ENCODE data around the gene CTTNBP2NL.

CTTNBP2NL gene

GRCh38 chr1:112465122-112465521 lies 69.1 kb downstream of the CTTNBP2NL start:
- TF ChIP-seq CTCF (IDR thresholded peaks at IDR 0.05), result no peak

- TF ChIP-seq CTCF (IDR thresholded peaks at IDR 0.05), result peak; percentile 80
These were observed 70.2 kb downstream of the CTTNBP2NL start for GRCh38 chr1:112466078-112466660.

- no peak for TF ChIP-seq CTCF (IDR thresholded peaks at IDR 0.05)
These were observed 75.0 kb downstream of the CTTNBP2NL start for GRCh38 chr1:112470966-112471365.

- no peak for TF ChIP-seq CTCF (IDR thresholded peaks at IDR 0.05)
These were observed 76.1 kb downstream of the CTTNBP2NL start for GRCh38 chr1:112472142-112472541.

- TF ChIP-seq CTCF (IDR thresholded peaks at IDR 0.05), result no peak
These were observed 81.5 kb downstream of the CTTNBP2NL start for GRCh38 chr1:112477550-112477949.

- no peak for TF ChIP-seq CTCF (IDR thresholded peaks at IDR 0.05)
These were observed 82.3 kb downstream of the CTTNBP2NL start for GRCh38 chr1:112478314-112478713.

- no peak for TF ChIP-seq CTCF (IDR thresholded peaks at IDR 0.05)
These were observed 92.1 kb downstream of the CTTNBP2NL start for GRCh38 chr1:112488141-112488540.

- TF ChIP-seq CTCF (IDR thresholded peaks at IDR 0.05), result no peak
These were observed 96.1 kb downstream of the CTTNBP2NL start for GRCh38 chr1:112492076-112492475.
